ENCODE measurements around the gene PDE8B.

Gene PDE8B

DNA sequence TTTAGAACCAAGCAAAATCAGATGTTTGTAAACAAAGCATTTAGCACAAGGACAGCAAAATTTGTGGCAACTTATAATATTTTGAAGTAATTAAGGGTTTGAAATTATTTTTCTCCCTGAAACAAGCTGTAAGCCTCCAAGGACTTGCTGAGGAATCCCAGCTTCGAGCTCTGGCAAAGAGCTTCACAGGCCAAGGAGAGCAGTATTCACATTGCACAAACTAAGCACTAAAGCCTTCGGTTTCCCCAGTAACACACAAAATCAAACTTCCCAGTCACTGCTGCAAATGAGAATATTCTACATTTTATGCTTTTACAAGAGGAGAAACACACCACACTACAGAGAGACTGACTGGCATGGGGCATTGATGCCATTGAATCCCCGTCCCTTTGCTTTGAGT, 179.7 kb downstream of the PDE8B start:
- H3K27me3 ChIP-seq (replicated peaks), result no peaks in the 10 kb centered on the region
- DNase-seq, result no peak
- no peak for TF ChIP-seq CTCF (IDR thresholded peaks at IDR 0.05; ENCODE audit: low read depth, low read length, missing control alignments)
- no peaks in the 10 kb centered on the region for H3K36me3 ChIP-seq (replicated peaks)
- in situ Hi-C loops (cut with HindIII; ENCODE audit: low pct_ligation_motif_present, low sequenced_read_pairs), result no loop called here
- no peak overlapping the region for H3K27ac ChIP-seq
- H3K4me3 ChIP-seq (ENCODE audit: low read depth, low read length), result no peak overlapping the region

DNA sequence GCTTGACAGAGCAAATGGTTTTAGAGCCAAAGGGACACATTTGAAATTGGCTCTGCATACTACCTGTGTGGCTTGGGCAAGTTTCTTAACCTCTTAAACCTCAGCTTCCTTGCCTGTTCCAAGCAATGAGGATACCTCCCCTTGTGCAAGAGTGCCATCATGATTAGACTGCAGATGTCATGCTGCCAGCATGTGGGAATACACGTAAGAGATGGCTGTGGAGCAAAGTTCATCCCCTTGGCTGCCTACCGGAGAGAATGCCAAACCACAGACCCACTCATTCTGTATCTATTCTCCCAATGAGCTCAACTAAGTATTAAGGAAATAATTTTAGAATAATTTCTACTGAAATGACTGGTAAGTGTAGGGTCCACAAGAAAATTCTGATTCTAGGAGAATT, 180.3 kb downstream of the PDE8B start:
- no peaks in the 10 kb centered on the region for H3K36me3 ChIP-seq (replicated peaks)
- H3K27me3 ChIP-seq (replicated peaks), result no peaks in the 10 kb centered on the region
- DNase-seq, result peak; percentile 35
- in situ Hi-C loops (cut with HindIII; ENCODE audit: low pct_ligation_motif_present, low sequenced_read_pairs), result no loop called here
- no peak overlapping the region for H3K4me3 ChIP-seq (ENCODE audit: low read depth, low read length)
- no peak overlapping the region for H3K27ac ChIP-seq
- no peak for TF ChIP-seq CTCF (IDR thresholded peaks at IDR 0.05; ENCODE audit: low read depth, low read length, missing control alignments)

DNA sequence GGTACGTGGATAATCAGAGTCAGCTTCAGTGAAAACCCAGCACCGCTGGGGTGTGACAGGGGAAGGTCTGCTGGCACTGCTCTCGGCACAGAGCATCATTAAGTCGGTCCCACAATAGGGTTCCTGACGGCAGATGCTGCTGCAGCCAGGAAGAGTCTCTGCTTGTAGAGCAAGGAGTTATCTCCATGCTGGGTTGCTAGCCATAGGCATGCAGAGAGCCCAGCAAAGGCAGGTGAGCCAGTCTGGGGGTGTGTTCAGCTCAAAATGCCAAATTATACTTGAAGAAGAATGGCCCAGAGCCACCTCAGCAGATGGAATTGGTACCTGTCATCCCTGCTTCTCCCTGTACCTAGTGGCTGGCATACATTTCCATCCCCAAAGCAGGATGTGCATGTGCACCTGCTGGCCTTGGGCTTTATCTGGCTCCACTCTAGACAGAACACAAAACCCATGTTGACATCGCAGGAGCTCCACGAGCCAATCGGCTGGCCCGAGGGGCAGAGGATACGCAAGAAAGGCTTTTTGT, 180.8 kb downstream of the PDE8B start:
- Histone ChIP-seq H3K4me3 (ENCODE audit: low read depth, low read length) (no peak overlapping the region), H3K27me3 (replicated peaks) (no peaks in the 10 kb centered on the region), H3K36me3 (replicated peaks) (no peaks in the 10 kb centered on the region), H3K27ac (no peak overlapping the region)
- in situ Hi-C loops (cut with HindIII; ENCODE audit: low pct_ligation_motif_present, low sequenced_read_pairs), result no loop called here
- no peak for DNase-seq
- TF ChIP-seq CTCF (IDR thresholded peaks at IDR 0.05; ENCODE audit: low read depth, low read length, missing control alignments), result no peak

GRCh38 chr5:77394064-77394715, 183.7 kb downstream of the PDE8B start:
- no peaks in the 10 kb centered on the region for H3K36me3 ChIP-seq (replicated peaks)
- H3K4me3 ChIP-seq (ENCODE audit: low read depth, low read length), result no peak overlapping the region
- no peak for DNase-seq
- in situ Hi-C loops (cut with HindIII; ENCODE audit: low pct_ligation_motif_present, low sequenced_read_pairs), result no loop called here
- no peak overlapping the region for H3K27ac ChIP-seq
- no peak for TF ChIP-seq CTCF (IDR thresholded peaks at IDR 0.05; ENCODE audit: low read depth, low read length, missing control alignments)
- no peaks in the 10 kb centered on the region for H3K27me3 ChIP-seq (replicated peaks)

DNA sequence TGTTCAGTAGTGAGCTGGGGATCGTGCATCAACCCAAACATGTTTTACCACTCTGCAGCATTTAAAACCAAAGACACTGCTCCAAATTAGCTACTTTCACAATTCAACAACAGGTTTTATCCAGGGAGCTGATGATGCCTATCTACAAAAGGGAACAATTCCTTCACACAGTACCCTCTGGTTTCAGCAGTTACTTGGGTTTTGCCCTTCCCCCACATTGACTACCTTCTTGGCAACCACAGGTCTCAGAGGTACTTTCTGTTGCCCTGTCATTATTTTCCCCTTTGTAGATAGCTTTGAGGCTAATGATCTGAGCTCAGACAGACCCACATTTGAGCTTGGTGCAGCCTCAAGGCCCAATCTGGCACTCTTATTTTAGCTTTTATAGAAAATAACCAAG, 185.5 kb downstream of the PDE8B start:
- Histone ChIP-seq H3K36me3 (replicated peaks) (no peaks in the 10 kb centered on the region), H3K27me3 (replicated peaks) (no peaks in the 10 kb centered on the region), H3K27ac (no peak overlapping the region), H3K4me3 (ENCODE audit: low read depth, low read length) (no peak overlapping the region)
- no peak for DNase-seq
- in situ Hi-C loops (cut with HindIII; ENCODE audit: low pct_ligation_motif_present, low sequenced_read_pairs), result no loop called here
- TF ChIP-seq CTCF (IDR thresholded peaks at IDR 0.05; ENCODE audit: low read depth, low read length, missing control alignments), result no peak

All from brain microvascular endothelial cell (primary cell).